Measurements from ENCODE around the gene DDX51. TPM values are rescaled to one million over a fixed set of nuclear protein-coding genes. Genes with fewer than 3 reads are reported as not detected.

DDX51 gene
- total and polyA plus RNA-seq, 2 donors (not counting 1 experiment from before 2014, with no cell fraction given), result 46.3 to 60.8 TPM

- H3K9ac ChIP-seq (ENCODE audit: low read length), result no peak overlapping the region
- Mint-ChIP-seq H3K4me3 (no peak overlapping the region), H3K27me3 (no peaks in the 10 kb centered on the region), H3K27ac (no peak overlapping the region), H3K4me1 (no peaks in the 10 kb centered on the region), H3K9me3 (ENCODE audit: insufficient read depth) (peaks cover 2% of the 10 kb centered on the region)
- peaks cover 0 to 39% of the 10 kb centered on the region in 2 experiments for H3K36me3 ChIP-seq (replicated peaks in 1 of 2; ENCODE audit: control extremely low read depth in 1 of 2, control insufficient read depth in 1 of 2, extremely low read depth in 1 of 2, insufficient read depth in 2 of 2, low read length in 1 of 2)
- ChIA-PET CTCF (no interaction called here), POLR2A (no interaction called here)
- H3K79me2 ChIP-seq (ENCODE audit: control insufficient read depth, insufficient read depth, low read length), result peaks cover 6% of the 10 kb centered on the region
- peaks cover 0 to 3% (median 0%) of the 10 kb centered on the region in 3 donors for H3K9me3 ChIP-seq (ENCODE audit: control extremely low read depth in 1 of 3, control insufficient read depth in 2 of 3, insufficient read depth in 1 of 3, low read length in 2 of 3)
- TF ChIP-seq CTCF (IDR thresholded peaks at IDR 0.05), result no peak
- no peak for TF ChIP-seq EZH2 (IDR thresholded peaks at IDR 0.05; ENCODE audit: borderline replicate concordance, insufficient read depth, low read depth, low read length, poor library complexity, severe bottlenecking)
- H4K20me1 ChIP-seq (ENCODE audit: control insufficient read depth, insufficient read depth, low read length, poor library complexity, severe bottlenecking), result no peaks in the 10 kb centered on the region
- ATAC-seq (ENCODE audit: low read depth), result no peak
- H3K4me2 ChIP-seq (replicated peaks; ENCODE audit: low read depth, low read length, poor library complexity, severe bottlenecking), result no peak overlapping the region
- no peak overlapping the region for H2AFZ ChIP-seq (ENCODE audit: insufficient read depth, low read depth, low read length, poor library complexity, severe bottlenecking)
- 98% methylated on average over 10 of the region's 12 CpGs for WGBS (ENCODE audit: insufficient coverage)
- no peaks in the 10 kb centered on the region for H3K27me3 ChIP-seq (replicated peaks in 1 of 4; ENCODE audit: control extremely low read depth in 1 of 4, control insufficient read depth in 3 of 4, insufficient read depth in 4 of 4, low read length in 3 of 4)
- H3K4me1 ChIP-seq (ENCODE audit: control insufficient read depth in 2 of 2, insufficient read depth in 2 of 2, low read length in 2 of 2), result no peaks in the 10 kb centered on the region
- DNase-seq, result no peak
- no peak overlapping the region for H3K27ac ChIP-seq (ENCODE audit: low read length in 2 of 2)
- intact Hi-C loops (cut with micrococcal nuclease), result no loop called here
- H3K4me3 ChIP-seq (ENCODE audit: control extremely low read depth in 1 of 5, extremely low read depth in 1 of 5, insufficient read depth in 1 of 5, low read depth in 2 of 5, low read length in 4 of 5), result no peak overlapping the region
Observed at GRCh38 chr12:132125736-132126135, 18.4 kb downstream of the DDX51 start.

- ATAC-seq (ENCODE audit: low read depth) (no peak), DNase-seq (no peak)
- Histone ChIP-seq H3K27ac (ENCODE audit: low read length in 2 of 2) (no peak overlapping the region), H4K20me1 (ENCODE audit: control insufficient read depth, insufficient read depth, low read length, poor library complexity, severe bottlenecking) (no peaks in the 10 kb centered on the region), H3K4me1 (ENCODE audit: control insufficient read depth in 2 of 2, insufficient read depth in 2 of 2, low read length in 2 of 2) (no peaks in the 10 kb centered on the region), H3K4me3 (ENCODE audit: control extremely low read depth in 1 of 5, extremely low read depth in 1 of 5, insufficient read depth in 1 of 5, low read depth in 2 of 5, low read length in 4 of 5) (no peak overlapping the region), H3K27me3 (replicated peaks in 1 of 4; ENCODE audit: control extremely low read depth in 1 of 4, control insufficient read depth in 3 of 4, insufficient read depth in 4 of 4, low read length in 3 of 4) (no peaks in the 10 kb centered on the region), H3K9ac (ENCODE audit: low read length) (no peak overlapping the region), H3K9me3 (ENCODE audit: control extremely low read depth in 1 of 3, control insufficient read depth in 2 of 3, insufficient read depth in 1 of 3, low read length in 2 of 3) (peaks cover 0 to 3% (median 0%) of the 10 kb centered on the region in 3 donors), H3K4me2 (replicated peaks; ENCODE audit: low read depth, low read length, poor library complexity, severe bottlenecking) (no peak overlapping the region), H3K36me3 (replicated peaks in 1 of 2; ENCODE audit: control extremely low read depth in 1 of 2, control insufficient read depth in 1 of 2, extremely low read depth in 1 of 2, insufficient read depth in 2 of 2, low read length in 1 of 2) (peaks cover 0 to 42% of the 10 kb centered on the region in 2 experiments), H3K79me2 (ENCODE audit: control insufficient read depth, insufficient read depth, low read length) (peaks cover 6% of the 10 kb centered on the region), H2AFZ (ENCODE audit: insufficient read depth, low read depth, low read length, poor library complexity, severe bottlenecking) (no peak overlapping the region)
- no peak overlapping the region for H3K27ac Mint-ChIP-seq
- ChIA-PET CTCF (interaction anchor here (1.1 kb wide), 1 partner anchor 29 kb away, joined by 3 read pairs; no protein-coding TSS in a partner anchor), POLR2A (no interaction called here)
- peaks cover 2% of the 10 kb centered on the region for H3K9me3 Mint-ChIP-seq (ENCODE audit: insufficient read depth)
- 100% methylated on average over 10 of the region's 19 CpGs for WGBS (ENCODE audit: insufficient coverage)
- no peak overlapping the region for H3K4me3 Mint-ChIP-seq
- H3K4me1 Mint-ChIP-seq, result no peaks in the 10 kb centered on the region
- no peak for TF ChIP-seq EZH2 (IDR thresholded peaks at IDR 0.05; ENCODE audit: borderline replicate concordance, insufficient read depth, low read depth, low read length, poor library complexity, severe bottlenecking)
- no peak for TF ChIP-seq CTCF (IDR thresholded peaks at IDR 0.05)
- no peaks in the 10 kb centered on the region for H3K27me3 Mint-ChIP-seq
- intact Hi-C loops (cut with micrococcal nuclease), result no loop called here
Observed at GRCh38 chr12:132124766-132125425, 19.2 kb downstream of the DDX51 start.

Data from B cell (primary cell).